Measurements from ENCODE around the gene NHSL2. TPM values are rescaled to one million over a fixed set of nuclear protein-coding genes. Genes with fewer than 3 reads are reported as not detected.
A peak's percentile ranks its signal among the peaks of the same experiment; 100 is the strongest.
"Not testable (repeated sequence)": the region's sequence is repeated elsewhere in the genome, so short reads cannot be mapped to it uniquely, and the experiment has no call there.

NHSL2 gene
- polyA plus RNA-seq, 5 donors: 6.2 to 8.9 (median 8.5) TPM

DNA sequence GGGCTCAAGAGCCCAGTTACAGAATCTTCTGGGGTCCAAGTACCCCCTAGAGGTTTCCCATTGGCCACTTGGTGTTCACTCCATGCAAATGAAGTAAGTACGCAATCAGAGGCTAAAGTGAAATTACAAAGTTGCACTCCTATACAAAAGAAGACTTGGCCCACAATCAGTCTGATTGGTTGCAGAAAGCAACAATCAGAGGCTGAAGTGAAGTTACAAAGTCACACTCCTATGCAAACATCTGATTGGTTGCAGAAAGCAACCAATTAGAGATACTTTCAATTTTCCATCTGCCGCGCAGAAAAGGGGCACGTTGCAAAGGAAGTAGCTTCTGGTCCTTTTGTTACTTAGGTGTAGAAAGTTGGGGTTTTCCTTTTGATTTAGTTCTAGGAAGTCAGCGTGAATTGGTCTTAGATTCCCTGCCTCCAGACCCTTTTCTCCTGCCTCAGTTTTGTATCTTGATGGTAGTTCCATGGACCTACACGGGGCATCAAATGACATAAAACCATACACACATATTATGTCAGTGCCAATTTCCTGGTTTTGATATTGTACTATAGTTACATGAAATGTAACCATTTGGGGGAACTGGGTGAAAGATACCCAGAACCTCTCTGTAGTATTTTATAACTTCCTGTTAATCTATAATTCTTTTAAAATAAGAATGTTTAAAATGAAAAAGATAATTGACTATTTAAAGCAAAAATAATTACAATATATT lies 258.5 kb downstream of the NHSL2 start:
- no peak for DNase-seq

DNA sequence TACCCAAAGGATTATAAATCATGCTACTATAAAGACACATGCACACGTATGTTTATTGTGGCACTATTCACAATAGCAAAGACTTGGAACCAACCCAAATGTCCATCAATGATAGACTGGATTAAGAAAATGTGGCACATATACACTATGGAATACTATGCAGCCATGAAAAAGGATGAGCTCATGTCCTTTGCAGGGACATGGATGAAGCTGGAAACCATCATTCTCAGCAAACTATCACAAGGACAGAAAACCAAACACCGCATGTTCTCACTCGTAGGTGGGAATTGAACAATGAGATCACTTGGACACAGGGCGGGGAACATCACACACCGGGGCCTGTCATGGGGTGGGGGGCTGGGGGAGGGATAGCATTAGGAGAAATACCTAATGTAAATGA lies 265.6 kb downstream of the NHSL2 start:
- not testable (repeated sequence) for DNase-seq

GRCh38 chrX:72176981-72177380 lies 266.3 kb downstream of the NHSL2 start:
- no peak for DNase-seq

DNA sequence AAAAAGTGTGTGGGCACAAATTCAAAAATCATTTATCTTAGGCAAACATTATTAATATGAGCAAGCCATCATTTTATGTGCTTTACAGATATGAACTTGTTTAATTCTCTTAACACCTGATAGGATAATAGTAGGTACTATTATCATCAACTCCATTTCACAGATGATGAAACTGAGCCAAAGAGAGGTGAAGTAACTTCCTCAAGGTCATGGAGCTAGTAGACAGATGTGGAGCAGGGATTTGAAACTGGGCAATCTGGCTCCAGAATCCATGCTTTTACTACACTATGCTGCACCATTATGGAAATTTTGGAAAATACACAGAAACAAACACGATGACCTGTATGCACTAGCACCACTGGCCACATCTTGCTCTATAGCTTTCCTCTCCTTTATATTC lies 269.9 kb downstream of the NHSL2 start:
- no peak for DNase-seq

DNA sequence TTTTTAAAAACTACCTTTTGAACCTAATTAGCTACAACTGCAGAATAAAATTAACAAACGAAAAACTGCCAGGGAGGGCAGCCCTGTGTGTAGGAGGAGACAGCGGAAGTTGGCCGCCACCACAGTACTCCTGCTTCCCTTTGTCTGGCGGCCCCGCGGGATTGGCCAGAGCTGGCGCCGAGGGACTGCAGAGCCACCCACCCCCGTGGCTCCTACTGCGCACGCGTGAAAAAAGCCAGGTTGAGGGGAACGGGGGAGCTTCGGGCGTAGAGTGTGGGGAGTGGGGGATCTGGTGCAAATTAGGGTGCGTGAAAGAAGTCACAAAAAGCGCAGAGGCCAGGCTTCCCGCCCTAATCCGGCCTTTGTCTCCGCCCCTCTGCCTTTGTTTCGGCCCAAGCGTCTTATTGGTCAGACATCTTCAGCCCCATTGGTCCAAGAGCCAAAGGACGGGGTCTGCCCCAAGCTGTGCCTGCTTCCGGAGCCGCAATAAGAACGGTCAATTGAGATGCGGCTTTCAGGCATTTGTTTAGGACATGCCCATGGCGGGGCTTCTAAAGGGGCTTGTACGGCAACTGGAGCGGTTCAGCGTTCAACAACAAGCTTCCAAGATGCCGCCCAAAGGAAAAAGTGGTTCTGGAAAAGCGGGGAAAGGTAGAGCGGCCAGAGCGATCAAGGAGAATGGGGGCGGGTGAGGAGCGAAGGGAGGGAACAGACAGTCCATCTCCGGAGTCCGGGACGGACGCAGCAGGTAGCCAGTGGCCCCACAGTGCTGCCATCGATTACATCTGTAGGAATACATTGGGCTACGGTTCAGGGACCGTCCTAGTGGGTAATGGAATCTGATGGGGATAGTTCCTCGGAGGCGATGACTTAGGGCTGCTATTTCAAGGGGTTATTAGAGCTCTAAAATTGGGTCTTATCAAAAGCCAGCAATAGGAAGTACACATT lies 270.8 kb downstream of the NHSL2 start, which contains the start of gene PIN4:
Gene PIN4, plus strand, starts transcription at position 580 of the 948 bp plus-strand sequence. Its CDS starts 29 bp downstream, at position 609.
- peak; percentile 92 to 95 for DNase-seq

GRCh38 chrX:72182924-72183323 lies 272.3 kb downstream of the NHSL2 start:
- DNase-seq: no peak

- DNase-seq: no peak
These were observed 291.3 kb downstream of the NHSL2 start for GRCh38 chrX:72201836-72202536.

Other genes with a start within 250 kb of the NHSL2 start
- under 1 TPM in 1 of 5 donors, not detected in 4; 0.31 TPM for gene CXorf49, start 192.6 kb upstream of the NHSL2 start, polyA plus RNA-seq (ENCODE audit: insufficient read depth in 1 of 5, insufficient read length in 5 of 5, low replicate concordance in 1 of 5)
- gene CXorf49B, start 147.5 kb upstream of the NHSL2 start, polyA plus RNA-seq (ENCODE audit: insufficient read depth in 1 of 5, insufficient read length in 5 of 5, low replicate concordance in 1 of 5): under 1 TPM in 1 of 5 donors, not detected in 4; 0.31 TPM
- gene RTL5, start 221.1 kb downstream of the NHSL2 start, polyA plus RNA-seq (ENCODE audit: insufficient read depth in 1 of 5, insufficient read length in 5 of 5, low replicate concordance in 1 of 5): 10 to 100 TPM; 20.2 to 29.8 (median 21.2) TPM